Ishikawa (cell line): ENCODE results near the gene IGFN1.
A peak's percentile ranks its signal among the peaks of the same experiment; 100 is the strongest.

Source experiments
- CEBPB ChIP-seq: IDR thresholded peaks from 2 replicates; pipeline ENCODE4 v1.6.1; 2012
- CREB1 ChIP-seq: IDR thresholded peaks from 2 replicates; pipeline ENCODE4 v1.6.1; 2012; ENCODE audit warnings: low read depth
- EGR1 ChIP-seq: IDR thresholded peaks from 2 replicates; pipeline ENCODE4 v1.6.1; 2012
- EP300 ChIP-seq: IDR thresholded peaks from 2 replicates; pipeline ENCODE4 v1.6.1; 2012; ENCODE audit warnings: borderline replicate concordance
- FOXM1 ChIP-seq: IDR thresholded peaks from 2 replicates; pipeline ENCODE4 v1.6.1; 2012; ENCODE audit warnings: low read depth, borderline replicate concordance
- NFIC ChIP-seq: IDR thresholded peaks from 2 replicates; pipeline ENCODE4 v1.6.1; 2012
- RAD21 ChIP-seq: IDR thresholded peaks from 2 replicates; pipeline ENCODE4 v1.6.1; 2012; ENCODE audit warnings: low read depth
- TAF1 ChIP-seq: IDR thresholded peaks from 2 replicates; pipeline ENCODE4 v1.6.1; 2012; ENCODE audit warnings: low read depth, mild to moderate bottlenecking
- TCF12 ChIP-seq: IDR thresholded peaks from 2 replicates; pipeline ENCODE4 v1.6.1; 2012; ENCODE audit warnings: low read depth
- TEAD4 ChIP-seq: IDR thresholded peaks from 2 replicates; pipeline ENCODE4 v1.6.1; 2012
- YY1 ChIP-seq: IDR thresholded peaks from 2 replicates; pipeline ENCODE4 v1.6.1; 2012; ENCODE audit warnings: low read depth
- ZBTB7A ChIP-seq: IDR thresholded peaks from 2 replicates; pipeline ENCODE4 v1.6.1; 2012; ENCODE audit warnings: low read depth
- TF ChIP-seq, protein P1 (sequence below): IDR thresholded peaks from 2 replicates; pipeline ENCODE4 v1.6.1; 2012
- TF ChIP-seq, protein P2 (sequence below): IDR thresholded peaks from 2 replicates; pipeline ENCODE4 v1.6.1; 2012; ENCODE audit warnings: low read depth, mild to moderate bottlenecking
- TF ChIP-seq, protein P3 (sequence below): IDR thresholded peaks from 2 replicates; pipeline ENCODE4 v1.6.1; 2012

The IGFN1 gene

DNA sequence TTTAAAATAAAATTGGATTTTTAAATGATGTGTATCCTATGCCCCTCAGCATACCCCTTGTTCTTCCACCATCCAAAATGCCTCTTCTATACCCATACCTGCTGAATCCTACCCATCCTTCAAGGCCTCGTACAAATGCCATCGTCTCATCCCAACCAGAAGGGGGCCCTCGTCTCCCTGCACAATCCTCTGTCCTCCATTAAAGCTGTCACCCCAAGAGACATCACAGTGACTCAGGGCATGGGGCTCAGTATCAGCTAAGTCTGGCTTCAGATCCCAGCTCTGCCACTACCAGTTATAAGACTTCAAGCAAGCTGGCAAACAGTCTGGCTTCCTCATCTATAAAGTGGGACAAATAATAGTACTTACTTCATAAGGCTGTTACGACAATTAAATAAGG is 23.8 kb downstream of the IGFN1 start:
- no peak for TF ChIP-seq FOXM1
- peak; percentile 10; the same call in 1 of the 2 replicates for TF ChIP-seq RAD21
- TF ChIP-seq, protein P1, sequence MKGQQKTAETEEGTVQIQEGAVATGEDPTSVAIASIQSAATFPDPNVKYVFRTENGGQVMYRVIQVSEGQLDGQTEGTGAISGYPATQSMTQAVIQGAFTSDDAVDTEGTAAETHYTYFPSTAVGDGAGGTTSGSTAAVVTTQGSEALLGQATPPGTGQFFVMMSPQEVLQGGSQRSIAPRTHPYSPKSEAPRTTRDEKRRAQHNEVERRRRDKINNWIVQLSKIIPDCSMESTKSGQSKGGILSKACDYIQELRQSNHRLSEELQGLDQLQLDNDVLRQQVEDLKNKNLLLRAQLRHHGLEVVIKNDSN, result no peak
- TF ChIP-seq, protein P2, sequence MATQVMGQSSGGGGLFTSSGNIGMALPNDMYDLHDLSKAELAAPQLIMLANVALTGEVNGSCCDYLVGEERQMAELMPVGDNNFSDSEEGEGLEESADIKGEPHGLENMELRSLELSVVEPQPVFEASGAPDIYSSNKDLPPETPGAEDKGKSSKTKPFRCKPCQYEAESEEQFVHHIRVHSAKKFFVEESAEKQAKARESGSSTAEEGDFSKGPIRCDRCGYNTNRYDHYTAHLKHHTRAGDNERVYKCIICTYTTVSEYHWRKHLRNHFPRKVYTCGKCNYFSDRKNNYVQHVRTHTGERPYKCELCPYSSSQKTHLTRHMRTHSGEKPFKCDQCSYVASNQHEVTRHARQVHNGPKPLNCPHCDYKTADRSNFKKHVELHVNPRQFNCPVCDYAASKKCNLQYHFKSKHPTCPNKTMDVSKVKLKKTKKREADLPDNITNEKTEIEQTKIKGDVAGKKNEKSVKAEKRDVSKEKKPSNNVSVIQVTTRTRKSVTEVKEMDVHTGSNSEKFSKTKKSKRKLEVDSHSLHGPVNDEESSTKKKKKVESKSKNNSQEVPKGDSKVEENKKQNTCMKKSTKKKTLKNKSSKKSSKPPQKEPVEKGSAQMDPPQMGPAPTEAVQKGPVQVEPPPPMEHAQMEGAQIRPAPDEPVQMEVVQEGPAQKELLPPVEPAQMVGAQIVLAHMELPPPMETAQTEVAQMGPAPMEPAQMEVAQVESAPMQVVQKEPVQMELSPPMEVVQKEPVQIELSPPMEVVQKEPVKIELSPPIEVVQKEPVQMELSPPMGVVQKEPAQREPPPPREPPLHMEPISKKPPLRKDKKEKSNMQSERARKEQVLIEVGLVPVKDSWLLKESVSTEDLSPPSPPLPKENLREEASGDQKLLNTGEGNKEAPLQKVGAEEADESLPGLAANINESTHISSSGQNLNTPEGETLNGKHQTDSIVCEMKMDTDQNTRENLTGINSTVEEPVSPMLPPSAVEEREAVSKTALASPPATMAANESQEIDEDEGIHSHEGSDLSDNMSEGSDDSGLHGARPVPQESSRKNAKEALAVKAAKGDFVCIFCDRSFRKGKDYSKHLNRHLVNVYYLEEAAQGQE, result no peak
- TF ChIP-seq ZBTB7A, result no peak
- TF ChIP-seq TEAD4, result no peak

DNA sequence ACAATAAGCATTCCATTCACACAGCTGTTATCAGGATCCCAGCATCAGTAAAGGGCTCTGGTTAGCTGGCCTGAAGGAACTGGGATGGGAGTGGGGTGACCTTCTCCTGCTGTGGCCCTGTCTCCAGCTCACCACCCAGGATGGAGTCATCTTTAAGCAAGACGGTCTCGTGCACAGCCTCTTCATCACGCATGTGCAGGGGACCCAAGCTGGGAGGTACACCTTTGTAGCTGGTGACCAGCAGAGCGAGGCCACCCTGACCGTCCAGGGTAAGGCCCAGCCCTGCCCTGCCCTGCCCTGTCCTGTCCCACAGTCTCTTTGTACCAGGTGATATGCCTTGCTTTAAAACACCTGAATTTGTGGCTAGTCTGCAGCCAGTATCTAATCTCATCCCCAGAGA is 24.3 kb downstream of the IGFN1 start:
- TF ChIP-seq TAF1, result no peak
- no peak for TF ChIP-seq EP300
- no peak for TF ChIP-seq CREB1
- TF ChIP-seq, protein P2, result no peak
- no peak for TF ChIP-seq TCF12
- TF ChIP-seq, protein P3, sequence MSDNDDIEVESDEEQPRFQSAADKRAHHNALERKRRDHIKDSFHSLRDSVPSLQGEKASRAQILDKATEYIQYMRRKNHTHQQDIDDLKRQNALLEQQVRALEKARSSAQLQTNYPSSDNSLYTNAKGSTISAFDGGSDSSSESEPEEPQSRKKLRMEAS, result no peak
- no peak for TF ChIP-seq RAD21
- TF ChIP-seq ZBTB7A, result no peak
- TF ChIP-seq TEAD4, result no peak
- no peak for TF ChIP-seq EGR1
- TF ChIP-seq CEBPB, result no peak
- no peak for TF ChIP-seq FOXM1
- no peak for TF ChIP-seq NFIC
- TF ChIP-seq, protein P1, result no peak
- no peak for TF ChIP-seq YY1

DNA sequence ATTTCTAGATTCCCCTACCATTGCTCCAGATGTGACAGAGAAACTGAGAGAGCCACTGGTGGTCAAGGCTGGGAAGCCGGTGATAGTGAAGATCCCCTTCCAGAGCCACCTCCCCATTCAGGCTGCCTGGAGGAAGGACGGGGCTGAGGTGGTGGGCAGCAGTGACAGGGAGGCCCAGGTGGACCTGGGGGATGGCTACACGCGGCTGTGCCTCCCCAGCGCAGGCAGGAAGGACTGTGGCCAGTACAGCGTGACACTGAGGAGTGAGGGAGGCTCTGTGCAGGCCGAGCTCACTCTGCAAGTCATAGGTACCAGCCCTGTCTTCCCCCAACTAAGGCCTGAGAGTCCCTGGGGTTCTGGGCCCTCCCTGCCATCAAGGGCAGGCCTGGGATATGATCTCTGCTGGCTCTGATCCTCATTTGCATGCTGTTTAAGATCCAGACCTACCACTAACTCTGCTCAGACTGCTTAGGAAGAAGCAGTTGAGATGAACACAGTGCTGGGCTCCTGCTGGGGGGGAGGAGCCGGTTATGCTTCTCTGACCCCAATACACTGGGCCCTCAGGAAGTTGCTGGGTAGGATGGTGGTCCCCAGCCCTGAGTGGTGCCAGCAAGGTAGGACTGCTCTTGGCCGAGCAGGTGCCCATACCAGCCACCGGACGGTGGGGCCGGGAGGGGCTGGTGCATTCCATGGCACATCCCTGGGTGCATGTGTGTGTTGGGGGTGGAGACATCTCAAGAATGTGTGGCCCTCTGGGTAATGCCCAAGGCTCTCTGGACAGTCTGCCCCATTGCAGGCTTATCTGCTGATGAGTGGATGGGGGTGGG is 25.1 kb downstream of the IGFN1 start:
- TF ChIP-seq YY1, result no peak
- 0 out of 2 replicates have a peak, but pooled peaks have one; percentile 4 for TF ChIP-seq NFIC
- peak; percentile 32; the same call in 1 of the 2 replicates for TF ChIP-seq TEAD4
- TF ChIP-seq ZBTB7A, result 0 out of 2 replicates have a peak, but pooled peaks have one; percentile 19

DNA sequence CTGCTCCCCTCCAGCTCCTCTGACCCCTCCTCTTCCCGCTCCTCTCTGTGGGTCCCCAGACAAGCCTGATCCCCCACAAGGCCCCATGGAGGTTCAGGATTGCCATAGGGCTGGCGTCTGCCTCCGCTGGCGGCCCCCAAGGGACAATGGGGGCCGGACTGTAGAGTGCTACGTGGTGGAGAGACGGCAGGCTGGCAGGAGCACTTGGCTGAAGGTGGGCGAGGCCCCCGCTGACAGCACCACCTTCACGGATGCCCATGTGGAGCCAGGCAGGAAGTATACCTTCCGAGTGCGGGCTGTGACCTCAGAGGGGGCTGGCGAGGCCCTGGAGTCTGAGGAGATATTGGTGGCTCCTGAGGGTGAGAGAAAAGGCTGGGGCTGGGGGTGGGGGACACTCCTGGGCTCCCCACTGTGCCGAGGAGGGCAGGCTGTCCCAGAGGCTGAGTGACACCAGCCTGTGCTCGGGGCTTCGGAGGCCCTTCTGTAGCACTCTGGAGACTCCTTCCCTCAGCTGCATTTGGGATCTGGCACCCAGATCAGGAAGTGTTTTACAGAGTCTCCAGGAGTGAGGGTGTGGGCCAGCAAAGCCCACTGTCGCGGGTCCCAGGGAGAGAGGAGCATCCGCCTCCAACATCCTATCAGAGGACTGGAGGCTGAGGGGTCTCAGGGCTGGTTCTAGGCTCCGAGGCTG is 25.9 kb downstream of the IGFN1 start:
- TF ChIP-seq RAD21 (no peak), CREB1 (no peak), EGR1 (no peak), EP300 (no peak), TEAD4 (no peak), TCF12 (no peak), ZBTB7A (no peak), FOXM1 (no peak), TAF1 (no peak), NFIC (no peak), YY1 (no peak), CEBPB (no peak)
- TF ChIP-seq, protein P2, result no peak
- TF ChIP-seq, protein P1, result no peak
- TF ChIP-seq, protein P3, result no peak
